Suprapubic skin (tissue), 3 donors: Measurements from ENCODE around the gene WDR12.

Source experiments
- POLR2A ChIP-seq, 2 donors: fragments of 450-650 bp; IDR thresholded peaks; one replicate each; pipeline ENCODE4 v1.6.1; 2017; ENCODE audit warnings: antibody characterized with exemption in 2 of 2, mild to moderate bottlenecking in 2 of 2, moderate library complexity in 2 of 2
- TF ChIP-seq, protein P1 (sequence below), 2 donors: fragments of 200-600 bp in 1 of 2; fragments of 450-650 bp in 1 of 2; sonication (generic) in 1 of 2; IDR thresholded peaks; one replicate each; pipeline ENCODE4 v1.5.1; 2016 to 2019; ENCODE audit warnings: antibody characterized with exemption in 2 of 2, mild to moderate bottlenecking in 1 of 2, moderate library complexity in 1 of 2

DNA sequence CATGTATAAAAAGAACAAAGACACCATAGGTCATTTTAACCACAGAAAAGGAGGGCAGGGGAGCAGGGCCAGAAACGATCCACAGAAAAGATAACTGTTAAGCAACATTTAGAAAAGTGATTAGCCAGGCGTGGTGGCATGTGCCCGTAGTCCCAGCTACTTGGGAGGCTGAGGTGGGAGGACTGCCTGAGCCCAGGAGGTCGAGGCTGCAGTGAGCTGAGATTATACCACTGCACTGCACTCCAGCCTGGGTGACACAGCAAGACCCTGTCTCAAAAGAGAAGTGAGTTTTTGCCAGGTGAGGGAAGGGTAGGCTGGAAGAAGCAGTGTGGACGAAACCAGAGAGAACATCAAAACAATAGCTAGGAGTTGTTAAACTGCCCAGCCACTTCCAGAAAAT, 3.3 kb downstream of the WDR12 start:
- TF ChIP-seq, protein P1, sequence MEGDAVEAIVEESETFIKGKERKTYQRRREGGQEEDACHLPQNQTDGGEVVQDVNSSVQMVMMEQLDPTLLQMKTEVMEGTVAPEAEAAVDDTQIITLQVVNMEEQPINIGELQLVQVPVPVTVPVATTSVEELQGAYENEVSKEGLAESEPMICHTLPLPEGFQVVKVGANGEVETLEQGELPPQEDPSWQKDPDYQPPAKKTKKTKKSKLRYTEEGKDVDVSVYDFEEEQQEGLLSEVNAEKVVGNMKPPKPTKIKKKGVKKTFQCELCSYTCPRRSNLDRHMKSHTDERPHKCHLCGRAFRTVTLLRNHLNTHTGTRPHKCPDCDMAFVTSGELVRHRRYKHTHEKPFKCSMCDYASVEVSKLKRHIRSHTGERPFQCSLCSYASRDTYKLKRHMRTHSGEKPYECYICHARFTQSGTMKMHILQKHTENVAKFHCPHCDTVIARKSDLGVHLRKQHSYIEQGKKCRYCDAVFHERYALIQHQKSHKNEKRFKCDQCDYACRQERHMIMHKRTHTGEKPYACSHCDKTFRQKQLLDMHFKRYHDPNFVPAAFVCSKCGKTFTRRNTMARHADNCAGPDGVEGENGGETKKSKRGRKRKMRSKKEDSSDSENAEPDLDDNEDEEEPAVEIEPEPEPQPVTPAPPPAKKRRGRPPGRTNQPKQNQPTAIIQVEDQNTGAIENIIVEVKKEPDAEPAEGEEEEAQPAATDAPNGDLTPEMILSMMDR (IDR thresholded peaks at IDR 0.05) = no peak
- TF ChIP-seq POLR2A (IDR thresholded peaks at IDR 0.05) = no peak
